GM12864 (cell line): ENCODE data around the gene CCT6A.
"Not testable (repeated sequence)": the region's sequence is repeated elsewhere in the genome, so short reads cannot be mapped to it uniquely, and the experiment has no call there.

Source experiments
- DNase-seq: peaks from one replicate; pipeline ENCODE4 v3.0.0-alpha.2; 2011; ENCODE audit warnings: low read depth
- H3K4me3 ChIP-seq: 2 replicates; pipeline ENCODE4 v1.5.1; 2011; ENCODE audit warnings: mild to moderate bottlenecking, low read depth, low read length, control low read depth
- CTCF ChIP-seq: IDR thresholded peaks from 2 replicates; pipeline ENCODE4 v1.5.1; 2011; ENCODE audit warnings: low read depth, mild to moderate bottlenecking, moderate library complexity, low read length, control low read depth, inconsistent platforms; ENCODE audit errors: missing control alignments

The CCT6A gene

DNA sequence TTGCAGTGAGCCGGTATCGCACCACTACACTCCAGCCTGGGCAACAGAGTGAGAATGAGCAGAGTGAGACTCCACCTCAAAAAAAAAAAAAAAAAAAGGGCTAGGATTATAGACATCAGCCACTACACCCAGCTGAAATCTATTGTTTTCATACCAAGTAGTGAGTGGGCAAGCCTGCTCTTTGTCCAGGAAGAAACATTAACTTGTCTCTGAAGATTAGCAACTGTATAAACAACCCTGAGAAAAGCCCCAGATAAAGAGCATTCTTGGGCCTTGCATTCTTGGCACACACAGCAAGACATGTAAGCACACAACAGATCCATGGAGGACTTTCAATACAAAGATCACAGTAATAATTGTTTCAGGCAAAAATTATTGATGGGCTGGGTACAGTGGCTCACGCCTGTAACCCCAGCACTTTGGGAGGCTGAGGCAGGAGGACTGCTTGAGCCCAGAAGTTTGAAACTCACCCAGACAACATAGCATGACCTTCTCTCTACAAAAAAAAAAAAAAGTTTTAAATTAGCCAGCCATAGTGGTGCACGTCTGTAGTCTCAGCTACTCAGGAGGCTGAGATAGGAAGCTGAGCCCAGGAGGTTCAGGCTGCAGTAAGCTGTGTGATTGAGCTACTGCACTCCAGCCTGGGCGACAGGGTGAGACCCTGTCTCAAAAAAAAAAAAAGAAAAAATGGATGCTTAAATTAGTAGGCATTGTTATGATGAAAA lies 4.7 kb upstream of the CCT6A start:
- H3K4me3 ChIP-seq: no peak overlapping the region
- no peak for DNase-seq
- TF ChIP-seq CTCF: no peak

DNA sequence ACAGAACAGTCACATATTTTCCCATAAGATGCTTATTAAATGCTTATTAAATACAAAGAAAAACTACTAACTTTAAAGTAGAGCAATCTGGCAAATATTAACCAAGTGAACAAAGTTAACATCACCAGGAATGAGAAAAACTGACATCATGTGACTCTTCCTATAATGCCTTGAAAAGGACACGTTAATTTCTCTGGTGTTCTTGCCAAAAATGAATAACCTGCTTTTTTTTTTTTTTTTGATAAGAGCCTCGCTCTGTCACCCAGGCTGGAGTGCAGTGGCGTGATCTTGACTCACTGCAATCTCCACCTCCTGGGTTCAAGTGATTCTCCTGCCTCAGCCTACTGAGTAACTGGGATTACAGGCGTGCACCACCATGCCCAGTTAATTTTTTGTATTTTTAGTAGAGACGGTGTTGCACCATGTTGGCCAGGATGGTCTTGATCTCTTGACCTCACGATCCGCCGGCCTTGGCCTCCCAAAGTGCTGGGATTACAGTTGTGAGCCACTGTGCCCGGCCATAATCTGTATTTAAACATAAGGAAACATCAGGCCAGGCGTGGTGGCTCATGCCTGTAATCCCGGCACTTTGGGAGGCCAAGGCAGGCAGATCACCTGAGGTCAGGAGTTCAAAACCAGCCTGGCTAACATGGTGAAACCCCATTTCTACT lies 4.0 kb upstream of the CCT6A start:
- DNase-seq: not testable (repeated sequence)

GRCh38 chr7:56048245-56048644 lies 3.3 kb upstream of the CCT6A start:
- DNase-seq: no peak
- no peak overlapping the region for H3K4me3 ChIP-seq
- no peak for TF ChIP-seq CTCF

More for the DNA sequence above, 4.0 kb upstream of the CCT6A start:
- not testable (repeated sequence) for H3K4me3 ChIP-seq

DNA sequence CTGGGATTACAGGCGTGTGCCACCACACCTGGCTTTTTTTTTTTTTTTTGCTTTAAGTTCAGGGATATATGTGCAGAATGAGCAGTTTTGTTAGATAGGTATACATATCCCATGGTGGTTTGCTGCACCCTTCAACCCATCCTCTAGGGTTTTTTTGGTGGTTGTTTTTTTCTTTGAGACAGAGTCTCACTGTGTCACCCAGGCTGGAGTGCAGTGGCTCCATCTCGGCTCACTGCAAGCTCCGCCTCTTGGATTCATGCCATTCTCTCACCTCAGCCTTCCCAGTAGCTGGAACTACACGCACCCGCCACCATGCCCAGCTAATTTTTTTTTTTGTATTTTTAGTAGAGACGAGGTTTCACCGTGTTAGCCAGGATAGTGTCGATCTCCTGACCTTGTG lies 2.8 kb upstream of the CCT6A start:
- not testable (repeated sequence) for H3K4me3 ChIP-seq, DNase-seq

GRCh38 chr7:56051053-56051338 lies 569 bp upstream of the CCT6A start:
- H3K4me3 ChIP-seq: peak overlapping the region; percentile 71
- TF ChIP-seq CTCF: no peak
- DNase-seq: no peak

DNA sequence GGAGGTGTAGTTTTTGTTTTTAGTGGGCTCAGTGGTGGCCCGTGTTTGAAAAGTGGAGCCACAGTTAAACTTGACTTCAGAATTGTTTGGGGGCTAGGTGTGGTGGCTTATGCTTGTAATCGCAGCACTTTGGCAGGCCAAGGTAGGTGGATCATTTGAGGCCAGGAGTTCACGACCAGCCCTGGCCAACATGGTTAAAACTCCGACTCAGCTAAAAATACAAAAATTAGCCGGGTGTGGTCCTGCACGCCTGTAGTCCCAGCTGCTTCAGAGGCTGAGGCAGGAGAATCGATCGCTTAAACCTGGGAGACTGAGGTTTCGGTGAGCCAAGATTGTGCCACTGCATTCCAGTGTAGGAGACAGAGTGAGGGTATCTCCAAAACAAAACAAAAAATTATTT lies 1.8 kb downstream of the CCT6A start:
- DNase-seq: no peak
- no peak for TF ChIP-seq CTCF
- peak overlapping the region; percentile 71; the same call in 1 of the 2 replicates for H3K4me3 ChIP-seq

GRCh38 chr7:56053993-56054392 lies 2.4 kb downstream of the CCT6A start:
- no peak for TF ChIP-seq CTCF
- H3K4me3 ChIP-seq: no peak overlapping the region
- DNase-seq: no peak

DNA sequence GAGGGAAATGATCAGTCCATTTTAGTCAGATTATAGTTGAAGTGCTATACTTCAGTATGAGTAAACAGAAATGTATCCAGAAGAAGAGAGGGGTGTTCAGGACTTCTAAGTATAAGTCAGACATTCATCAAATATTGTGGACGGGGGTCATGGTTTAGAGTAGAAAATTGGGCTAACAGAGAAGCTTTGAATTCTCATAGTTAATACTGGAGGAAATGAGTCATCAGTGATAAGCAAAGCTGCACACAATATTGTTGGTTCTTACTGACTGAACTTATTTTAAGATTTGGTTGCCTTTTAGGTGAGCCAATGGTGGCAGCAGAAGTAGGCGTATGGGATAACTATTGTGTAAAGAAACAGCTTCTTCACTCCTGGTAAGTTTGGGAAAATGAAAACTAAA lies 10.8 kb downstream of the CCT6A start:
- no peak for DNase-seq
- no peak for TF ChIP-seq CTCF
- H3K4me3 ChIP-seq: no peak overlapping the region
